Lower leg skin (tissue), 4 donors: Measurements from ENCODE around the gene PMP22. TPM values are rescaled to one million over a fixed set of nuclear protein-coding genes. Genes with fewer than 3 reads are reported as not detected.

ENCODE experiments used
- DNase-seq, 2 donors: peaks; one replicate each; pipeline ENCODE4 v3.0.0-alpha.2; 2019; ENCODE audit warnings: low spot score in 2 of 2
- H3K4me3 ChIP-seq: fragments of 200-600 bp; sonication (generic); 2 replicates; pipeline ENCODE4 v1.5.1; 2017; ENCODE audit warnings: mild to moderate bottlenecking, low read depth; ENCODE audit not compliant: poor library complexity, severe bottlenecking
- POLR2A ChIP-seq, 2 donors: fragments of 450-650 bp; IDR thresholded peaks; one replicate each; pipeline ENCODE4 v1.6.1; 2016 to 2017; ENCODE audit warnings: antibody characterized with exemption in 2 of 2, mild to moderate bottlenecking in 1 of 2, moderate library complexity in 1 of 2
- WGBS, 2 donors: methylation state at CpG; one replicate each; pipeline ENCODE4 v1.1.5; 2018; 5-methylcytosine and 5-hydroxymethylcytosine counted together
- intact Hi-C: fragments of 100-400 bp; cut with DNase I; formaldehyde crosslinking; loops from one replicate; pipeline ENCODE4 v1.15.0; 2023; ENCODE audit warnings: low total_unique reads
- total RNA-seq, 4 donors: library from RNA; depleted of rRNA; stranded (reverse); fragments of >200 nt; gene quantifications; one replicate each; pipeline ENCODE4 v1.1.0, GENCODE V29; 2016
- TF ChIP-seq, protein P1 (sequence below), 3 donors: fragments of 450-650 bp; IDR thresholded peaks; one replicate each; pipeline ENCODE4 v1.5.1; 2016; ENCODE audit warnings: antibody characterized with exemption in 3 of 3, mild to moderate bottlenecking in 3 of 3, moderate library complexity in 2 of 3

PMP22 gene
- 100 to 1,000 TPM in 1 of 4 donors, 10 to 100 TPM in 3; 34.9 to 120 (median 64.5) TPM for total RNA-seq

DNA sequence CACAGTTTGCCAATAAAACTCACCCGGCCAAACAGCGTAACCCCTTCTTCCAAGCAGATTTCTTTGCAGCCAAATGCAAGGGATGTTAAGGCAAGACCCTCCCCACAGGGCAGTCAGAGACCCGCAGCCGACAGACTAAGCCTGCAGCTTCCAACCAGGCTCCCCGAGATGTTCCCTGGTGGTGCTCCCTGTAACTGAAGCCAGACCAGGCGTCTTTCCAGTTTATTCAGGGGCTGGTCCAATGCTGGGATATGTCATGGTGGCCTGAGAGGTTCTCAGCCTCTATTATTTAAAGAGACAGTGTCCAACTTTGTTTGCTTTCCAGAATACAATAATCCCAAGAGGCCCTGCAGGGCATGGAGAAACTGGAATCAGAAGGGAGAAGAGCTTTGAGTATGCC, at the start of gene PMP22:
Gene PMP22 (minus strand): TSS at position 196 of the 400 bp plus-strand sequence. CDS start 4,599 bp downstream, outside the sequence.
- intact Hi-C loops: loop anchor here (10.0 kb wide), 1 partner anchor 150 kb away; no protein-coding TSS in a partner anchor
- TF ChIP-seq, protein P1, sequence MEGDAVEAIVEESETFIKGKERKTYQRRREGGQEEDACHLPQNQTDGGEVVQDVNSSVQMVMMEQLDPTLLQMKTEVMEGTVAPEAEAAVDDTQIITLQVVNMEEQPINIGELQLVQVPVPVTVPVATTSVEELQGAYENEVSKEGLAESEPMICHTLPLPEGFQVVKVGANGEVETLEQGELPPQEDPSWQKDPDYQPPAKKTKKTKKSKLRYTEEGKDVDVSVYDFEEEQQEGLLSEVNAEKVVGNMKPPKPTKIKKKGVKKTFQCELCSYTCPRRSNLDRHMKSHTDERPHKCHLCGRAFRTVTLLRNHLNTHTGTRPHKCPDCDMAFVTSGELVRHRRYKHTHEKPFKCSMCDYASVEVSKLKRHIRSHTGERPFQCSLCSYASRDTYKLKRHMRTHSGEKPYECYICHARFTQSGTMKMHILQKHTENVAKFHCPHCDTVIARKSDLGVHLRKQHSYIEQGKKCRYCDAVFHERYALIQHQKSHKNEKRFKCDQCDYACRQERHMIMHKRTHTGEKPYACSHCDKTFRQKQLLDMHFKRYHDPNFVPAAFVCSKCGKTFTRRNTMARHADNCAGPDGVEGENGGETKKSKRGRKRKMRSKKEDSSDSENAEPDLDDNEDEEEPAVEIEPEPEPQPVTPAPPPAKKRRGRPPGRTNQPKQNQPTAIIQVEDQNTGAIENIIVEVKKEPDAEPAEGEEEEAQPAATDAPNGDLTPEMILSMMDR (IDR thresholded peaks at IDR 0.05): no peak
- no peak for TF ChIP-seq POLR2A (IDR thresholded peaks at IDR 0.05)
- H3K4me3 ChIP-seq: peak within 1 kb of the TSS; percentile 1
- peak in 1 of 2 donors; percentile 59 for DNase-seq
- 47 to 57% methylated on average over 6 of the region's 6 CpGs for WGBS, 2 donors

DNA sequence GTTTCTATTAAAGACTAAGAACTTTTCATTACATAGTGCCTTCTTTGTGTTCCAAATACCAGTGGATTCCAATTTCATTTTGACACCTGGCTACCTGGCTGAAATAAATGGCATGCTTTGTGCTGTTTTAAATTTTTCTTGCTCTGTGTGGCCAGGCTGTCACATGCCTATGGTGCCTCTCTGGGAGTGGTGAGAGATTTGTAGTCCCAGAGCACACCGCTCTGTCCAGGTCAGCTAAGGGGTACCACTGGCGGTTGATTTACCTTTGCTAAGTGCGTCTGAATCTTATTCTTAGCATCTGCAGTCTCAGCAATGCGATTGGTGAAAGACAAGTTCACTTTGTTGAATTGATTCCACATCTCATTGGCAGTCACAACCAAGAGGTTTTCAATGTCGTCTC, 46.9 kb upstream of the PMP22 start:
- no peak for DNase-seq
- intact Hi-C loops: no loop called here
- TF ChIP-seq, protein P1 (IDR thresholded peaks at IDR 0.05): no peak
- TF ChIP-seq POLR2A (IDR thresholded peaks at IDR 0.05): no peak
- WGBS, 2 donors: 75 to 80% methylated on average over 5 of the region's 5 CpGs
- H3K4me3 ChIP-seq: no peak overlapping the region

DNA sequence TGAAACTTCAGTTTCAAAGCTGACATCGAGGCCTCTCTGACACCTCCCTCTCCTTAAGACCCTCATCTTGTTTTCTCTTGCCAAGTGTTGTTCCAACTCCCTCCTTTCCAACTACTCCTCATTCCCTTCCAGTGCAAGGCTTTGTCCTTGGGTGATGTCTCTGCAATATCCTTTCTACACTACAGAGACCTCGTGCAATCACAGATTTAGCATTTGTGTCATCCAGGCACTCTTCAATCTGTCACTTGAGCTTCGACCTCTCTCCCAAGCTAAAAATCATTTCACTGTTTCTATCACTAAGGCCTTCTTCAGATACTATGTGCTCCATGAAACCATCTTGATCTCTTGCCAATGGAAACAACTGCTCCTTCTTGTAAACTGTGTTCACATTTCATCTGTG, 44.7 kb upstream of the PMP22 start:
- H3K4me3 ChIP-seq: no peak overlapping the region
- 88 to 91% methylated on average over 3 of the region's 3 CpGs for WGBS, 2 donors
- TF ChIP-seq, protein P1 (IDR thresholded peaks at IDR 0.05): no peak
- no peak for TF ChIP-seq POLR2A (IDR thresholded peaks at IDR 0.05)
- intact Hi-C loops: no loop called here
- no peak for DNase-seq

DNA sequence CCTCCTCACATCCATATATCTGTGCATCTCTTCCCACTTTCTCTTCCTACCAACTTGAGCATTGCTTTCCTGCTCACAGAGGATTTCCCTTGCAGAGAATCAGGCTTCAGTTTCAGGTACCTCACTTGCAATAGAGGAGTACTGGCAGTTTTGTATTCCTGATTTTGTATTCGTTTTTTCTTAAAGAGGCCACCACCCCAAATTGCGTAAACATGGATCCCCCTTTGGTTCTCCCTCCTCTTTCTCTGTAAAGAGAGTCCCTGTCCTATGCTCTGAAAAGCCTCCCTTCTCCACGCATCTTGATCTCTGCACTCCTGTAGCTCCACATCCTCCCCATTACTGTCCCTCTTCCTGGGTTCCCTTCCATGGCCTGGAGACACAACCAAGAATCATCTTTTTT, 44.1 kb upstream of the PMP22 start:
- TF ChIP-seq, protein P1 (IDR thresholded peaks at IDR 0.05): no peak
- 73 to 87% methylated on average over 3 of the region's 3 CpGs for WGBS, 2 donors
- no peak overlapping the region for H3K4me3 ChIP-seq
- intact Hi-C loops: no loop called here
- no peak for DNase-seq

DNA sequence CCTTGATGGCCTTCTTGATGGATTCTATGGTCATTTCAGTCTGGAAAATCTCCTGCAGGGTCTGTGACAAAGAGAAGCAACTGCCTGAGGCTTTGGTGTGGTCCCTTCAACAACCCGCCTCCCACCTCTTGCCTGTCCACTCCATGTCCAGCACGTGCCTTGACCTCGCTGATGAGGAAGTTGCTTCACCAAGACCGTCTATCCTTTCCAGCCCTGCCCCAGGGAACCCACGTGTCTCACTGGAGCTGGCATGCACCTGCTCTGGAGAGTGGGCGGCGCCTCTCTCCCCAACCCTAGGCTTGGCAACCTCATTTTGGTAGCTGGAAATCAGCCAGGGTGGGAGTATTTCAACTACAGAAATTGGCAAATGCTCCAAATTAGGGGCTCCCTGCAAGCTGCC, 43.6 kb upstream of the PMP22 start:
- no peak overlapping the region for H3K4me3 ChIP-seq
- 67 to 72% methylated on average over 7 of the region's 7 CpGs for WGBS, 2 donors
- TF ChIP-seq POLR2A (IDR thresholded peaks at IDR 0.05): no peak
- TF ChIP-seq, protein P1 (IDR thresholded peaks at IDR 0.05): no peak
- intact Hi-C loops: no loop called here
- DNase-seq: no peak

DNA sequence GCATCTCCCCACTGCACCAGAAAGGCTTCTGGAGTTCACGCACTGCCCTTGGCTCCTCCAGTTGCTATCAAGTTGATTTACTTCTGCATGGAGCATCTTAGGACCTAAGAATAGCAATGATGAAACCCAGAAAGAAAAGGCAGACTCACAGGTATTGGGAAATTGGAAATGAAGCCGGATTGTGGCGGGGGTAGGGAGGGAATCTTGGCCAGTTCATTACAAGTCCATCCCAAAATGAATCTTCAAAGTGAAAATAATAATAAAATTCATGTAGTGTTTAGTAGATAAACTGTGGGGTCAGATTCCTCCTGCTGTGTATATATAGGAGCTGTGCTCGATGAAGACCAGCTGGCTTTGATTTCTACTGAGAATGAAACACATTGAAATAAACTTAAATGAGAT, 42.6 kb upstream of the PMP22 start:
- intact Hi-C loops: no loop called here
- H3K4me3 ChIP-seq: no peak overlapping the region
- no peak for TF ChIP-seq POLR2A (IDR thresholded peaks at IDR 0.05)
- TF ChIP-seq, protein P1 (IDR thresholded peaks at IDR 0.05): no peak
- WGBS, 2 donors: 65 to 69% methylated on average over 4 of the region's 4 CpGs
- DNase-seq: no peak
